Epithelial cell of esophagus (primary cell): ENCODE data around the gene CERS2.
A peak's percentile ranks its signal among the peaks of the same experiment; 100 is the strongest.

Source experiments
- DNase-seq: peaks from one replicate; pipeline ENCODE4 v3.0.0; 2010; ENCODE audit warnings: low read depth
- H3K4me3 ChIP-seq: 2 replicates; pipeline ENCODE4 v1.5.1; 2011; ENCODE audit warnings: mild to moderate bottlenecking, low read length, control low read depth
- TF ChIP-seq, protein P1 (sequence below): IDR thresholded peaks from 2 replicates; pipeline ENCODE4 v1.5.1; 2011; ENCODE audit warnings: low read depth, mild to moderate bottlenecking, low read length, control low read depth, inconsistent platforms; ENCODE audit not compliant: insufficient read depth; ENCODE audit errors: missing control alignments

Gene CERS2

GRCh38 chr1:150974580-150975478, at the start of gene CERS2:
CERS2 (minus strand) TSS chr1:150974835; CDS start chr1:150969090, 5,745 bp downstream.
- TF ChIP-seq, protein P1, sequence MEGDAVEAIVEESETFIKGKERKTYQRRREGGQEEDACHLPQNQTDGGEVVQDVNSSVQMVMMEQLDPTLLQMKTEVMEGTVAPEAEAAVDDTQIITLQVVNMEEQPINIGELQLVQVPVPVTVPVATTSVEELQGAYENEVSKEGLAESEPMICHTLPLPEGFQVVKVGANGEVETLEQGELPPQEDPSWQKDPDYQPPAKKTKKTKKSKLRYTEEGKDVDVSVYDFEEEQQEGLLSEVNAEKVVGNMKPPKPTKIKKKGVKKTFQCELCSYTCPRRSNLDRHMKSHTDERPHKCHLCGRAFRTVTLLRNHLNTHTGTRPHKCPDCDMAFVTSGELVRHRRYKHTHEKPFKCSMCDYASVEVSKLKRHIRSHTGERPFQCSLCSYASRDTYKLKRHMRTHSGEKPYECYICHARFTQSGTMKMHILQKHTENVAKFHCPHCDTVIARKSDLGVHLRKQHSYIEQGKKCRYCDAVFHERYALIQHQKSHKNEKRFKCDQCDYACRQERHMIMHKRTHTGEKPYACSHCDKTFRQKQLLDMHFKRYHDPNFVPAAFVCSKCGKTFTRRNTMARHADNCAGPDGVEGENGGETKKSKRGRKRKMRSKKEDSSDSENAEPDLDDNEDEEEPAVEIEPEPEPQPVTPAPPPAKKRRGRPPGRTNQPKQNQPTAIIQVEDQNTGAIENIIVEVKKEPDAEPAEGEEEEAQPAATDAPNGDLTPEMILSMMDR: no peak
- peak within 1 kb of the TSS; percentile 72 for H3K4me3 ChIP-seq

GRCh38 chr1:151013518-151013917, 38.9 kb upstream of the CERS2 start:
- H3K4me3 ChIP-seq: no peak overlapping the region
- TF ChIP-seq, protein P1: no peak

More at GRCh38 chr1:150974580-150975478, at the start of gene CERS2:
- DNase-seq: peak; percentile 80

GRCh38 chr1:151012684-151013471, 38.2 kb upstream of the CERS2 start:
- DNase-seq: no peak
- H3K4me3 ChIP-seq: no peak overlapping the region
- TF ChIP-seq, protein P1: no peak

More at GRCh38 chr1:151013518-151013917, 38.9 kb upstream of the CERS2 start:
- DNase-seq: no peak

DNA sequence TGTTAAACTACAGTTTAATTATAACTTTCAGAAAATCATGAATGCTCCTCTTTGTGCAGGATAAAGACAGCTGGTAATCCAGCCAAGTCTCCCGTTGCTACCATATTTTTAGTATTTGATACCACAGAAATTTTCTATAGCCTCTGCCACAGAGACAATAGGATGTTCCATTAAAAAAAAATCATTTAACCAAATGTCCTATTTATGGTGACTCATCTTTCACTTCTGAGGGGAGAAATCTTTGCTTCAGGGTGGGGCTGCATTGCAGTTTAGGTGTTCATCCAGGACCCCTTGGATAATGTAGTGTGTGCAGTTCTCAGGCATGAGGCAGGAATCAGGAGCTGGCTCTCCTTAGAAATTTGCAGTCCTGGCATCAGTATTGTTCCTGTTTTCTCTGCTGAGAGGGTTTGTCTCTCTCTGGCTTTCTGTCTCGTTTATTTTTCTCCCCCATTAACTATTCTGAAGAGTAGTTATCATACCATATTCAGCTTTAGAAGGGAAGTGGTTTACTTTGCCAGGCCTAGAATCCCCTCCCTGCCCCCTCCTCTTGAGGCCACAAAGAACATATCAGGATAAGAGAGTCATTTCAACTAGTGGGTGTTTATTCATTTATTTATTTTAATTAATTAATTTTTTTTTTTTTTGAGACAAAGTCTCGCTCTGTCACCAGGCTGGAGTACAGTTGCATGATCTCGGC, 36.7 kb upstream of the CERS2 start:
- DNase-seq: no peak
- TF ChIP-seq, protein P1: no peak
- H3K4me3 ChIP-seq: no peak overlapping the region

DNA sequence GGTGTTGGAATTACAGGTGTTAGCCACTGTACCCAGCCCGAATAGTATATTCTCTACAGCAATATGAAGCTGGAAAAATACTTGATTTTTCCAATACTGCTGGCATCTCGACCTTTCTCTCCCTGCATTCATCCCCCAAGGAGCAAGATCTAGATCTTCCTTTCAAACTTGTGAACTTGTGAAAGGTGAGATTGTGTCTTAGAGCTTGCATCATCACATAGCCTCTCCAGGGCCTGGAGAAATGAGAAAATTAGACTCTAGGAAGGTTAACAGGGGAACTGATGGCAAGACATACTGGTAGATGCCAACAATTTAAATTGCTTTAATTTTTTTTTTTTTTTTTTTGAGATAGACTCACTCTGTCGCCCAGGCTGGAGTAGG, 35.7 kb upstream of the CERS2 start:
- no peak overlapping the region for H3K4me3 ChIP-seq
- TF ChIP-seq, protein P1: no peak
- no peak for DNase-seq

- TF ChIP-seq, protein P1: no peak
- no peak for DNase-seq
- peak overlapping the region; percentile 95 for H3K4me3 ChIP-seq
Observed at GRCh38 chr1:151009674-151010345, 35.2 kb upstream of the CERS2 start.
